Keratinocyte (primary cell): ENCODE data around the gene NMT1. TPM values are rescaled to one million over a fixed set of nuclear protein-coding genes. Genes with fewer than 3 reads are reported as not detected.

Experiments
- DNase-seq: peaks from one replicate; pipeline ENCODE4 v3.0.0-alpha.2; 2011; ENCODE audit warnings: low read depth, missing footprints, low spot score
- FAIRE-seq: peaks from 2 replicates; lab custom pipeline; 2011; peaks lifted over from hg19 to GRCh38; lab: Jason Lieb, UNC
- H2AFZ ChIP-seq: 2 replicates; pipeline ENCODE4 v1.6.0; 2012; ENCODE audit warnings: low read length, control low read depth, inconsistent platforms; ENCODE audit not compliant: control insufficient read depth
- H3K27ac ChIP-seq: 2 replicates; pipeline ENCODE4 v1.5.1; 2011; ENCODE audit warnings: low read length; ENCODE audit not compliant: control insufficient read depth, insufficient read depth
- H3K27me3 ChIP-seq: 3 replicates; pipeline ENCODE4 v1.6.0; 2011; ENCODE audit warnings: low read length; ENCODE audit not compliant: control insufficient read depth, insufficient read depth; ENCODE audit errors: extremely low read depth
- H3K36me3 ChIP-seq, 2 experiments: 2 replicates in 1 of 2; 3 replicates in 1 of 2; pipeline ENCODE4 v1.5.1; 2011; ENCODE audit warnings: low read length in 2 of 2, mild to moderate bottlenecking in 1 of 2; ENCODE audit not compliant: control insufficient read depth in 2 of 2, insufficient read depth in 2 of 2; ENCODE audit errors: extremely low read depth in 1 of 2
- H3K4me1 ChIP-seq: 3 replicates; pipeline ENCODE4 v1.5.1; 2011; ENCODE audit warnings: low read length; ENCODE audit not compliant: control insufficient read depth, insufficient read depth; ENCODE audit errors: extremely low read depth
- H3K4me2 ChIP-seq: 3 replicates; pipeline ENCODE4 v1.6.0; 2011; ENCODE audit warnings: low read depth, low read length; ENCODE audit not compliant: control insufficient read depth, insufficient read depth; ENCODE audit errors: extremely low read depth
- H3K4me3 ChIP-seq, 3 experiments: fragments of 200-600 bp in 1 of 3; sonication (generic) in 1 of 3; 2 replicates in 2 of 3; 3 replicates in 1 of 3; pipeline ENCODE4 v1.5.1; 2011 to 2016; ENCODE audit warnings: low read length in 3 of 3, mild to moderate bottlenecking in 3 of 3, control low read depth in 2 of 3, inconsistent platforms in 1 of 3, low read depth in 1 of 3, mixed read lengths in 1 of 3, mixed run types in 1 of 3, moderate library complexity in 1 of 3; ENCODE audit not compliant: control insufficient read depth in 2 of 3, insufficient read depth in 2 of 3; ENCODE audit errors: extremely low read depth in 1 of 3
- H3K79me2 ChIP-seq: 2 replicates; pipeline ENCODE4 v1.6.0; 2012; ENCODE audit warnings: low read length; ENCODE audit not compliant: control insufficient read depth, insufficient read depth
- H3K9ac ChIP-seq: 3 replicates; pipeline ENCODE4 v1.6.0; 2011; ENCODE audit warnings: low read length; ENCODE audit not compliant: control insufficient read depth, insufficient read depth; ENCODE audit errors: extremely low read depth
- H3K9me1 ChIP-seq: 3 replicates; pipeline ENCODE4 v1.6.0; 2011; ENCODE audit warnings: low read length; ENCODE audit not compliant: control insufficient read depth, insufficient read depth; ENCODE audit errors: extremely low read depth
- H3K9me3 ChIP-seq: 2 replicates; pipeline ENCODE4 v1.5.1; 2012; ENCODE audit warnings: low read depth, low read length; ENCODE audit not compliant: control insufficient read depth
- H4K20me1 ChIP-seq: 3 replicates; pipeline ENCODE4 v1.6.0; 2011; ENCODE audit warnings: low read length; ENCODE audit not compliant: control insufficient read depth, insufficient read depth; ENCODE audit errors: extremely low read depth
- EZH2 ChIP-seq: IDR thresholded peaks from one replicate; pipeline ENCODE4 v1.6.1; 2012; ENCODE audit warnings: inconsistent platforms, mild to moderate bottlenecking, low read length, moderate library complexity
- dilution Hi-C: fragments of 300-500 bp; cut with MboI; formaldehyde crosslinking; loops from one replicate; pipeline ENCODE4 v1.7.0; 2020; ENCODE audit warnings: low sequenced_read_pairs; ENCODE audit not compliant: extremely low pct_ligation_motif_present
- polyA minus RNA-seq, 3 experiments: library from RNA; depleted of rRNA, polyadenylated mRNA; stranded (reverse); fragments of >200 nt; gene quantifications; 1 replicate in 1 of 3; 2 replicates in 1 of 3; 3 replicates in 1 of 3; pipeline ENCODE4 v1.2.3, GENCODE V29; 2011
- polyA plus RNA-seq, 5 experiments: library from polyadenylated mRNA; depleted of rRNA in 3 of 5; stranded (reverse) in 3 of 5; stranded (forward) in 1 of 5; unstranded in 1 of 5; fragments of >200 nt; gene quantifications; 1 replicate in 1 of 5; 2 replicates in 3 of 5; 3 replicates in 1 of 5; pipeline versions ENCODE4 v1.2.1 to v1.2.3, GENCODE V29; 2011 to 2012; ENCODE audit warnings: missing spikeins in 2 of 5, low read depth in 1 of 5, low replicate concordance in 1 of 5
- TF ChIP-seq, protein P1 (sequence below), 3 experiments: IDR thresholded peaks in 1 of 3; conservative IDR thresholded peaks in 1 of 3; optimal IDR thresholded peaks in 1 of 3; 2 replicates in 2 of 3; 3 replicates in 1 of 3; pipeline versions ENCODE3 to v1.5.1; 2011; ENCODE audit warnings: low read length in 3 of 3, mild to moderate bottlenecking in 3 of 3, moderate library complexity in 2 of 3, control low read depth in 1 of 3, inconsistent platforms in 1 of 3; ENCODE audit not compliant: insufficient read depth in 2 of 3; ENCODE audit errors: extremely low read depth in 1 of 3

NMT1 gene
- polyA plus RNA-seq (75.9 to 101 TPM (median 92.3 TPM) in 3 replicates), polyA minus RNA-seq (42.2 to 74.7 TPM (median 53.7 TPM) in 3 replicates)
- 239 TPM for polyA plus RNA-seq (2011; ENCODE audit: low read depth)
- polyA plus RNA-seq (2011; cell fraction: cytosol; rRNA removed), result 47.2 and 55.5 TPM in 2 replicates
- 59.9 and 68.3 TPM in 2 replicates for polyA plus RNA-seq (2011; cell fraction: nucleus; rRNA removed)
- polyA plus RNA-seq (2012; ENCODE audit: low replicate concordance), result 107 and 154 TPM in 2 replicates
- 446 TPM for polyA minus RNA-seq (2011; cell fraction: cytosol; rRNA and poly(A)+ RNA removed)
- polyA minus RNA-seq (2011; cell fraction: nucleus; rRNA and poly(A)+ RNA removed), result 32.5 and 42.7 TPM in 2 replicates

DNA sequence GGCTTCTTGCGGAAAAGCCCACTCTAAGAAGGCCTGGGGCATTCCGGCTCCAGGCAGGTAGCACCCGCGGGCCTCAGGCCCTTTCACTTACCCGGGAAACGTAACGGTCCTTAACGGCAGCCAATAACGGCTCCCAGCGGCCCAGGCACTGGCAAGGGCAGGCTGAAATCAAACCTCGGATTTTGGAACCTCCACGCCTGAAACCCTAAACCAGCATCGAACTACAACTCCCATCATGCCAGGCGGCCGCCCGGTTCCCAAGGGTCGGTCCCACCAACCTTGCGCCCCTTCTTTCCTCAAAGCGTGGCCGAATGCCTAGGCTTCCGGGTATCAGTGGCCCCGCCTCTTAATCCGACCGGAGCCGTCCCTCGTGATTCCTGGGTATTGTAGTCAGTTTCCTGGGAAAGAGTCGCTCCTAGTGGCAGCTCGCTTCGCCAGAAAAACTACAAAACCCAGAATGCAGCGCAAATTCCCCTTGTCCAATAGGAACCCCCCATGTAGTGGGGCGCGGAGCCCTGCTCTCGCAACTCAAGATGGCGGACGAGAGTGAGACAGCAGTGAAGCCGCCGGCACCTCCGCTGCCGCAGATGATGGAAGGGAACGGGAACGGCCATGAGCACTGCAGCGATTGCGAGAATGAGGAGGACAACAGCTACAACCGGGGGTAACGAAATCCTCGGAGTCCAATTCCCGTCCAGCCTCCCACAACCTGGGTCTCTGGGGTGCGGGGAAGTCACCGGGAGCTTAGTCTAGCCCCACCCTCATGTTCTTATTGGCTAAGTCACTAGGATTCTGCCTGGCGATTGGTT is at the start of gene NMT1:
Gene NMT1, plus strand, starts transcription at position 521 of the 809 bp plus-strand sequence. Its CDS starts 13 bp downstream, at position 534.
- TF ChIP-seq EZH2, result no peak
- TF ChIP-seq, protein P1, sequence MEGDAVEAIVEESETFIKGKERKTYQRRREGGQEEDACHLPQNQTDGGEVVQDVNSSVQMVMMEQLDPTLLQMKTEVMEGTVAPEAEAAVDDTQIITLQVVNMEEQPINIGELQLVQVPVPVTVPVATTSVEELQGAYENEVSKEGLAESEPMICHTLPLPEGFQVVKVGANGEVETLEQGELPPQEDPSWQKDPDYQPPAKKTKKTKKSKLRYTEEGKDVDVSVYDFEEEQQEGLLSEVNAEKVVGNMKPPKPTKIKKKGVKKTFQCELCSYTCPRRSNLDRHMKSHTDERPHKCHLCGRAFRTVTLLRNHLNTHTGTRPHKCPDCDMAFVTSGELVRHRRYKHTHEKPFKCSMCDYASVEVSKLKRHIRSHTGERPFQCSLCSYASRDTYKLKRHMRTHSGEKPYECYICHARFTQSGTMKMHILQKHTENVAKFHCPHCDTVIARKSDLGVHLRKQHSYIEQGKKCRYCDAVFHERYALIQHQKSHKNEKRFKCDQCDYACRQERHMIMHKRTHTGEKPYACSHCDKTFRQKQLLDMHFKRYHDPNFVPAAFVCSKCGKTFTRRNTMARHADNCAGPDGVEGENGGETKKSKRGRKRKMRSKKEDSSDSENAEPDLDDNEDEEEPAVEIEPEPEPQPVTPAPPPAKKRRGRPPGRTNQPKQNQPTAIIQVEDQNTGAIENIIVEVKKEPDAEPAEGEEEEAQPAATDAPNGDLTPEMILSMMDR (optimal IDR thresholded peaks at IDR 0.05 in 1 of 3, IDR thresholded peaks at IDR 0.05 in 1 of 3, conservative IDR thresholded peaks at IDR 0.05 in 1 of 3; ENCODE audit: extremely low read depth in 1 of 3, insufficient read depth in 2 of 3, low read length in 3 of 3), result no peak
- dilution Hi-C loops, result no loop called here
- H3K4me2 ChIP-seq, result peak within 1 kb of the TSS; percentile 95
- no peaks in the 10 kb centered on the region for H3K9me1 ChIP-seq
- peaks cover 22% of the 10 kb centered on the region for H3K4me1 ChIP-seq
- FAIRE-seq, result no peak
- peak; percentile 97 for DNase-seq
- H3K4me3 ChIP-seq, result peak within 1 kb of the TSS; percentile 62 to 100 (median 98)
- H3K36me3 ChIP-seq, result peaks cover 3 to 5% of the 10 kb centered on the region in 2 experiments
- H2AFZ ChIP-seq, result peak within 1 kb of the TSS; percentile 100
- H3K9ac ChIP-seq, result peak within 1 kb of the TSS; percentile 99
- no peaks in the 10 kb centered on the region for H3K9me3 ChIP-seq
- H3K27ac ChIP-seq, result peak within 1 kb of the TSS; percentile 98
- H3K27me3 ChIP-seq, result no peaks in the 10 kb centered on the region
- no peaks in the 10 kb centered on the region for H4K20me1 ChIP-seq
- peaks cover 62% of the 10 kb centered on the region for H3K79me2 ChIP-seq

DNA sequence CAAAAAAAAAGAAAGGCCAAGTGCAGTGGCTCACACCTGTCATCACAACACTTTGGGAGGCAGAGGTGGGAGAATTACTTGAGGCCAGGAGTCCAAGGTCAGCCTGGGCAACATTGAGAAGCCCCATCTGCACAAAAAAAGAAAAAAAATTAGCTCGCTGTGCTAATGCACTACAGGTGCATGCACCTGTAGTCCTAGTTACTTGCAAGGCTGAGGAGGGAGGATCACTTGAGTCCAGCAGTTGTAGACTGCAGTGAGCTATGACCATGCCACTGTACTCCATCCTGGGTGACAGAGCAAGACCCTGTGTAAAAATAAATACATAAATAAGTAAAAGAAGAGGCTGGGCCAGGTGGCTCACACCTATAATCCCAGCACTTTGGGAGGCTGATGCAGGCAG is 49.4 kb upstream of the NMT1 start:
- Histone ChIP-seq H3K79me2 (no peaks in the 10 kb centered on the region), H3K9ac (no peak overlapping the region), H3K27ac (no peak overlapping the region), H2AFZ (no peak overlapping the region), H3K4me3 (no peak overlapping the region), H3K9me3 (no peaks in the 10 kb centered on the region), H3K4me2 (no peak overlapping the region), H3K36me3 (no peaks in the 10 kb centered on the region), H3K4me1 (no peaks in the 10 kb centered on the region), H4K20me1 (no peaks in the 10 kb centered on the region), H3K9me1 (no peaks in the 10 kb centered on the region), H3K27me3 (peaks cover 3% of the 10 kb centered on the region)
- TF ChIP-seq, protein P1 (optimal IDR thresholded peaks at IDR 0.05 in 1 of 3, IDR thresholded peaks at IDR 0.05 in 1 of 3, conservative IDR thresholded peaks at IDR 0.05 in 1 of 3; ENCODE audit: extremely low read depth in 1 of 3, insufficient read depth in 2 of 3, low read length in 3 of 3), result no peak
- no peak for TF ChIP-seq EZH2
- DNase-seq (no peak), FAIRE-seq (no peak)
- dilution Hi-C loops, result loop anchor here (25.0 kb wide), 1 partner anchor 99 kb away; the partner anchor contains the start of gene GFAP
